ENCODE measurements around the gene ASTN2. TPM values are rescaled to one million over a fixed set of nuclear protein-coding genes. Genes with fewer than 3 reads are reported as not detected.

Gene ASTN2
- total and polyA plus RNA-seq, 9 of the 15 experiments (the other 6 are each of a cell fraction or from before 2014, with no cell fraction given): 0.56 to 3.5 (median 1.9) TPM

DNA sequence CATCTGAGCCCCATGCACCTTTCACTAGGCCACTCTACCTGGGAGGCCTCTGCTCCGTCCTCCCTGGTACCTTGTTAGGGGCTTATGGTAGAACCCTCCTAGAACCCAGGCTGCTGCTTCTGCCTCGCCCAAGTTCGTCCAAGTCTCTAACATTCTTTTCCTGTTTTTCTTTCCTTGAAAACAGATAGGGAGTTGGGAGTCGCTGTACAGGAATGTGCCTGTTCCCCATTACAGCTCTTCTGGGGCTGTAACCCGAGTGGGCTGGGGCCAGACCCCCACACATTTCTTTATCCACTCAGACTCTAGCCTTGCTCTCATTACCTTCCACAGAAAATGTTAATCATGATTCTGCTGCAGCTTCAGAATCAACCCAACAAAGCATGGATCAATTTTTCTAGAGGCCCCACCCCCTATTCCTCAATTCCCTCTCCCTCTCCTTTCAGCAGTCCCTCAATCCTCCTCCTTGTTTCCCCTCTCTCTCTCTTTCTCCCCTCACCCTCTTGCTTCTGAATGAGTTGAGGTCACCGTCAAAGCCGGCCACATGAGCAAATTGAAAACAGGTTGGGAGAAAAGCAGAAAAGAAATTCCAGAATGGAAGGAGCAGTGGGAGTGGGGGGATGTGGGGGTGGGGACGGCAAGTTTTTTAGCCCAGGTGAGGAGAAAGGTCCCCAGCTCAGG is 921.5 kb downstream of the ASTN2 start:
- no peak overlapping the region for H3K9ac ChIP-seq (ENCODE audit: insufficient read depth in 1 of 2, low read depth in 2 of 2, low read length in 2 of 2)
- intact Hi-C loops (cut with micrococcal nuclease) (loop anchor here (5.0 to 10.0 kb wide), 3 partner anchors 71 to 901 kb away; no protein-coding TSS in a partner anchor), in situ Hi-C loops (cut with MboI) (loop anchor here (10.0 kb wide), 1 partner anchor 339 kb away; the partner anchor contains the start of gene PAPPA)
- H3K4me1 ChIP-seq (replicated peaks in 1 of 2; ENCODE audit: control insufficient read depth in 2 of 2, insufficient read depth in 2 of 2, low read length in 2 of 2): peaks cover 0 to 6% of the 10 kb centered on the region in 2 experiments; a peak in 2 of 5 replicates
- POLR2A ChIA-PET: no interaction called here
- no peaks in the 10 kb centered on the region for H3K9me1 ChIP-seq (ENCODE audit: control insufficient read depth, insufficient read depth, low read length)
- TF ChIP-seq, protein P1, sequence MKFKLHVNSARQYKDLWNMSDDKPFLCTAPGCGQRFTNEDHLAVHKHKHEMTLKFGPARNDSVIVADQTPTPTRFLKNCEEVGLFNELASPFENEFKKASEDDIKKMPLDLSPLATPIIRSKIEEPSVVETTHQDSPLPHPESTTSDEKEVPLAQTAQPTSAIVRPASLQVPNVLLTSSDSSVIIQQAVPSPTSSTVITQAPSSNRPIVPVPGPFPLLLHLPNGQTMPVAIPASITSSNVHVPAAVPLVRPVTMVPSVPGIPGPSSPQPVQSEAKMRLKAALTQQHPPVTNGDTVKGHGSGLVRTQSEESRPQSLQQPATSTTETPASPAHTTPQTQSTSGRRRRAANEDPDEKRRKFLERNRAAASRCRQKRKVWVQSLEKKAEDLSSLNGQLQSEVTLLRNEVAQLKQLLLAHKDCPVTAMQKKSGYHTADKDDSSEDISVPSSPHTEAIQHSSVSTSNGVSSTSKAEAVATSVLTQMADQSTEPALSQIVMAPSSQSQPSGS (CRISPR knock-in tag; IDR thresholded peaks at IDR 0.05): no peak
- TF ChIP-seq ZNF41 (CRISPR knock-in tag; conservative IDR thresholded peaks at IDR 0.05): no peak
- no peaks in the 10 kb centered on the region for H3K36me3 ChIP-seq (ENCODE audit: control insufficient read depth, insufficient read depth, low read length)
- H3K4me2 ChIP-seq (ENCODE audit: insufficient read depth, low read length): no peak overlapping the region
- DNase-seq (ENCODE audit: extremely low read depth in 1 of 4, low spot score in 3 of 4) (no peak), FAIRE-seq (no peak), ATAC-seq (no peak)
- H2AFZ ChIP-seq (ENCODE audit: low read depth, low read length): no peak overlapping the region
- CTCF ChIA-PET (ENCODE audit: low intra/inter-chr PET ratio): no interaction called here
- H3K79me2 ChIP-seq (ENCODE audit: control insufficient read depth, insufficient read depth, low read length): no peaks in the 10 kb centered on the region
- H3K27me3 ChIP-seq (ENCODE audit: control insufficient read depth in 2 of 2, insufficient read depth in 2 of 2, low read length in 2 of 2): no peaks in the 10 kb centered on the region
- H3K27ac ChIP-seq (ENCODE audit: extremely low read depth, low read depth, low read length): no peak overlapping the region
- BruUV-seq (replicated peaks): no TSS peak
- H4K20me1 ChIP-seq (replicated peaks; ENCODE audit: control insufficient read depth, insufficient read depth, low read length): no peaks in the 10 kb centered on the region
- WGBS (ENCODE audit: insufficient coverage, low coverage, missing lambda C conversion rate): 61% methylated on average over 6 of the region's 8 CpGs
- no peak overlapping the region for H3K4me3 ChIP-seq
- no peaks in the 10 kb centered on the region for H3K9me3 ChIP-seq (replicated peaks; ENCODE audit: control insufficient read depth, insufficient read depth, low read depth, low read length)

DNA sequence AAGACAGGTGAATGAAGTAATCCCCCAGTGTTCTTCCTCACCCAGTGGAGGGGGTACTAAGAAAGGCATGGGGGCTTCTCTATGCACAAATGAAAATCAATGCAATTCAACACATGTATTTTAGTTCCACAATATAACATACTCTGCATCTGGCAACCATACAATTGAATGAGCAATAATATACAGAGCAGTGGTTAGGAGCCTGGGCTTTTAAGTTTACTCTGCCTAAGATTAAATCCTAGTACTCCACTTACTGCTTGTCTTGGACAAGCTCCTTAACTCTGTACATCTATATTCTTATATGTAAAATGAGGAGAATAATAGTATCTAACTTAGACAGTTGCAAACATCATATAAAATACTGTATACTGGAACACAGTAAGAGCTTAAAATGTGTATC is 923.2 kb downstream of the ASTN2 start:
- no TSS peak for BruUV-seq (replicated peaks)
- no peak overlapping the region for H3K9ac ChIP-seq (ENCODE audit: insufficient read depth in 1 of 2, low read depth in 2 of 2, low read length in 2 of 2)
- H3K27me3 ChIP-seq (ENCODE audit: control insufficient read depth in 2 of 2, insufficient read depth in 2 of 2, low read length in 2 of 2): no peaks in the 10 kb centered on the region
- H3K9me1 ChIP-seq (ENCODE audit: control insufficient read depth, insufficient read depth, low read length): no peaks in the 10 kb centered on the region
- H2AFZ ChIP-seq (ENCODE audit: low read depth, low read length): no peak overlapping the region
- H3K27ac ChIP-seq (ENCODE audit: extremely low read depth, low read depth, low read length): no peak overlapping the region
- ChIA-PET POLR2A (interaction anchor here (0.6 to 1.2 kb wide), 3 partner anchors 13 to 343 kb away, joined by 3 read pairs; no protein-coding TSS in a partner anchor), CTCF (ENCODE audit: low intra/inter-chr PET ratio) (interaction anchor here (0.9 kb wide), 1 partner anchor 340 kb away, joined by 3 read pairs; no protein-coding TSS in a partner anchor)
- H3K4me2 ChIP-seq (ENCODE audit: insufficient read depth, low read length): no peak overlapping the region
- DNase-seq (ENCODE audit: extremely low read depth in 1 of 4, low spot score in 3 of 4) (no peak), FAIRE-seq (no peak), ATAC-seq (no peak)
- H4K20me1 ChIP-seq (replicated peaks; ENCODE audit: control insufficient read depth, insufficient read depth, low read length): no peaks in the 10 kb centered on the region
- no peaks in the 10 kb centered on the region for H3K79me2 ChIP-seq (ENCODE audit: control insufficient read depth, insufficient read depth, low read length)
- no peak overlapping the region for H3K4me3 ChIP-seq
- H3K4me1 ChIP-seq (replicated peaks in 1 of 2; ENCODE audit: control insufficient read depth in 2 of 2, insufficient read depth in 2 of 2, low read length in 2 of 2): peaks cover 0 to 6% of the 10 kb centered on the region in 2 experiments; a peak in 2 of 5 replicates
- intact Hi-C loops (cut with micrococcal nuclease) (loop anchor here (1.0 to 10.0 kb wide), 6 partner anchors 69 to 899 kb away; no protein-coding TSS in a partner anchor), in situ Hi-C loops (cut with MboI) (loop anchor here (10.0 kb wide), 1 partner anchor 337 kb away; the partner anchor contains the start of gene PAPPA)
- no peaks in the 10 kb centered on the region for H3K9me3 ChIP-seq (replicated peaks; ENCODE audit: control insufficient read depth, insufficient read depth, low read depth, low read length)
- H3K36me3 ChIP-seq (ENCODE audit: control insufficient read depth, insufficient read depth, low read length): no peaks in the 10 kb centered on the region
- no peak for TF ChIP-seq ZNF75A (CRISPR knock-in tag; IDR thresholded peaks at IDR 0.05)
- TF ChIP-seq, protein P2, sequence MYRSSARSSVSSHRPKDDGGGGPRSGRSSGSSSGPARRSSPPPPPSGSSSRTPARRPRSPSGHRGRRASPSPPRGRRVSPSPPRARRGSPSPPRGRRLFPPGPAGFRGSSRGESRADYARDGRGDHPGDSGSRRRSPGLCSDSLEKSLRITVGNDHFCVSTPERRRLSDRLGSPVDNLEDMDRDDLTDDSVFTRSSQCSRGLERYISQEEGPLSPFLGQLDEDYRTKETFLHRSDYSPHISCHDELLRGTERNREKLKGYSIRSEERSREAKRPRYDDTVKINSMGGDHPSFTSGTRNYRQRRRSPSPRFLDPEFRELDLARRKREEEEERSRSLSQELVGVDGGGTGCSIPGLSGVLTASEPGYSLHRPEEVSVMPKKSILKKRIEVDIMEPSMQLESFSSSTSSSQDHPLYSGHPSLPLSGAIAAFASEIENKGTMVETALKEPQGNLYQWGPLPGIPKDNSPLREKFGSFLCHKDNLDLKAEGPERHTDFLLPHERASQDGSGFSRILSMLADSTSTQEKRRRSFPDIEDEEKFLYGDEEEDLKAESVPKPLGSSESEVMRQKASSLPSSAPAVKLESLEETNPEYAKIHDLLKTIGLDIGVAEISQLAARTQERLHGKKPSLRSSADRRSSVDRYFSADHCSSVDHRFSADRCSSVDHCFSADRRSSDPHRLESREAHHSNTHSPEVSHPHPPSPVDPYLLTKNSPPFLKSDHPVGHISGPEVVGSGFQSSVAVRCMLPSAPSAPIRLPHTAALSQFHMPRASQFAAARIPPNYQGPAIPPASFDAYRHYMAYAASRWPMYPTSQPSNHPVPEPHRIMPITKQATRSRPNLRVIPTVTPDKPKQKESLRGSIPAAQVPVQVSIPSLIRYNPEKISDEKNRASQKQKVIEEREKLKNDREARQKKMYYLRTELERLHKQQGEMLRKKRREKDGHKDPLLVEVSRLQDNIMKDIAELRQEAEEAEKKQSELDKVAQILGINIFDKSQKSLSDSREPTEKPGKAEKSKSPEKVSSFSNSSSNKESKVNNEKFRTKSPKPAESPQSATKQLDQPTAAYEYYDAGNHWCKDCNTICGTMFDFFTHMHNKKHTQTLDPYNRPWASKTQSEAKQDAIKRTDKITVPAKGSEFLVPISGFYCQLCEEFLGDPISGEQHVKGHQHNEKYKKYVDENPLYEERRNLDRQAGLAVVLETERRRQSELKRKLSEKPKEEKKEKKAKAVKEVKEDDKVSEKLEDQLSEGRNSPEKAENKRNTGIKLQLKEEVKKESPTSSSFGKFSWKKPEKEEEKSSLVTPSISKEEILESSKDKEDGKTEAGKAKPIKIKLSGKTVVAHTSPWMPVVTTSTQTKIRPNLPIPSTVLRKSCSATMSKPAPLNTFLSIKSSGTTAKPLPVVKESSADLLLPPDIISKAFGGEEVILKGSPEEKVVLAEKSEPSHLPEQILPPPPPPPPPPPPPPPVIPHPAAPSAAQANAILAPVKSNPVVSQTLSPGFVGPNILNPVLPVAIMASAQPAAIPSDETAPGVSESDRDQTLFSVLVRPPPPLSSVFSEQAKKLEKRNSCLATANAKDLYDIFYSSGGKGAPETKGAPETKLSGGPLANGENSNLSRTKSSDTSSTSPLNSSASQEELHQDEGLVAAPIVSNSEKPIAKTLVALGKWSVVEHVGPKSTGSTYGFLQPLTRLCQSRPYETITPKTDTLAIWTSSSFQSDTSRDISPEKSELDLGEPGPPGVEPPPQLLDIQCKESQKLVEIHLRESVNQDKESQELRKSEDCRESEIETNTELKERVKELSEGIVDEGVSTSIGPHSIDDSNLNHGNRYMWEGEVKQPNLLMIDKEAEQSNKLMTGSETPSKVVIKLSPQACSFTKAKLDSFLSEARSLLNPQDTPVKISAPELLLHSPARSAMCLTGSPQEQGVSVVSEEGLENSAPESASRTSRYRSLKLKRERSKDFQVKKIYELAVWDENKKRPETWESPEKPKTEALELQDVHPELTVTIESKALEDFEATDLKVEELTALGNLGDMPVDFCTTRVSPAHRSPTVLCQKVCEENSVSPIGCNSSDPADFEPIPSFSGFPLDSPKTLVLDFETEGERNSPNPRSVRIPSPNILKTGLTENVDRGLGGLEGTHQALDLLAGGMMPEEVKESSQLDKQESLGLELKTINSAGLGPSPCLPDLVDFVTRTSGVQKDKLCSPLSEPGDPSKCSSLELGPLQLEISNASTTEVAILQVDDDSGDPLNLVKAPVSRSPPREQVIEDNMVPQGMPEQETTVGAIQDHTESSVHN (IDR thresholded peaks at IDR 0.05; ENCODE audit: borderline replicate concordance in 1 of 2, low read depth in 1 of 2): no peak

Data from K562 (cell line).